ENCODE data around the gene CD320. TPM values are rescaled to one million over a fixed set of nuclear protein-coding genes. Genes with fewer than 3 reads are reported as not detected.
A peak's percentile ranks its signal among the peaks of the same experiment; 100 is the strongest.
"Not testable (repeated sequence)": the region's sequence is repeated elsewhere in the genome, so short reads cannot be mapped to it uniquely, and the experiment has no call there.

Gene CD320
- total and polyA plus RNA-seq, 2 experiments from 2014 or later, result 65.8 to 72.2 TPM

- no peaks in the 10 kb centered on the region for H3K9me2 ChIP-seq (ENCODE audit: insufficient read depth)
- 8 to 9% methylated on average over 9 to 10 of the region's 10 CpGs for WGBS, 2 experiments (ENCODE audit: low coverage in 1 of 2, low lambda C conversion rate in 2 of 2, missing lambda C conversion rate in 2 of 2)
- H3K4me3 ChIP-seq, result peak overlapping the region; percentile 56
- peaks cover 23% of the 10 kb centered on the region for H3K4me1 ChIP-seq (ENCODE audit: insufficient read depth)
- no peaks in the 10 kb centered on the region for H3K9me3 ChIP-seq (ENCODE audit: low read depth)
- H3K79me2 ChIP-seq (ENCODE audit: insufficient read depth), result no peaks in the 10 kb centered on the region
- H3K27ac ChIP-seq, result no peak overlapping the region
- peak; percentile 51 for DNase-seq
- peak overlapping the region; percentile 65 for H3K4me2 ChIP-seq (ENCODE audit: unreplicated experiment)
- in situ Hi-C loops (cut with MboI), result no loop called here
- peak overlapping the region; percentile 19 for H3K9ac ChIP-seq
- TF ChIP-seq EZH2phosphoT487 (IDR thresholded peaks at IDR 0.05; ENCODE audit: insufficient read depth, low read depth) (no peak), EZH2 (IDR thresholded peaks at IDR 0.05; ENCODE audit: insufficient read depth, poor library complexity, severe bottlenecking) (no peak)
- peak overlapping the region; percentile 50 for H2AFZ ChIP-seq
- peaks cover 21% of the 10 kb centered on the region for H3F3A ChIP-seq (ENCODE audit: insufficient read depth)
- no peaks in the 10 kb centered on the region for H3K36me3 ChIP-seq (ENCODE audit: low read depth)
- H4K20me1 ChIP-seq (ENCODE audit: insufficient read depth), result no peaks in the 10 kb centered on the region
- H3K27me3 ChIP-seq (replicated peaks; ENCODE audit: insufficient read depth), result no peaks in the 10 kb centered on the region
Observed at GRCh38 chr19:8352134-8352827, 44.1 kb upstream of the CD320 start.

GRCh38 chr19:8349629-8350372 is 41.6 kb upstream of the CD320 start:
- H3K9ac ChIP-seq; H3K4me3 ChIP-seq; H2AFZ ChIP-seq; H3K36me3 ChIP-seq (ENCODE audit: low read depth); H3K27me3 ChIP-seq (replicated peaks; ENCODE audit: insufficient read depth); H3K9me2 ChIP-seq (ENCODE audit: insufficient read depth); H3F3A ChIP-seq (ENCODE audit: insufficient read depth); H3K9me3 ChIP-seq (ENCODE audit: low read depth); in situ Hi-C loops (cut with MboI); H3K27ac ChIP-seq; DNase-seq; H3K79me2 ChIP-seq (ENCODE audit: insufficient read depth); H3K4me2 ChIP-seq (ENCODE audit: unreplicated experiment); H4K20me1 ChIP-seq (ENCODE audit: insufficient read depth): not testable (repeated sequence)
- peaks cover 12% of the 10 kb centered on the region for H3K4me1 ChIP-seq (ENCODE audit: insufficient read depth)
- WGBS, 2 experiments (ENCODE audit: low coverage in 1 of 2, low lambda C conversion rate in 2 of 2, missing lambda C conversion rate in 2 of 2), result 68 to 69% methylated on average over 7 to 8 of the region's 8 CpGs

- no peaks in the 10 kb centered on the region for H3F3A ChIP-seq (ENCODE audit: insufficient read depth)
- DNase-seq, result no peak
- H3K27me3 ChIP-seq (replicated peaks; ENCODE audit: insufficient read depth), result peaks cover 12% of the 10 kb centered on the region
- no peak overlapping the region for H3K27ac ChIP-seq
- no peaks in the 10 kb centered on the region for H3K9me3 ChIP-seq (ENCODE audit: low read depth)
- H3K36me3 ChIP-seq (ENCODE audit: low read depth), result no peaks in the 10 kb centered on the region
- no peak overlapping the region for H3K4me2 ChIP-seq (ENCODE audit: unreplicated experiment)
- no peaks in the 10 kb centered on the region for H3K79me2 ChIP-seq (ENCODE audit: insufficient read depth)
- in situ Hi-C loops (cut with MboI), result no loop called here
- no peak for TF ChIP-seq EZH2 (IDR thresholded peaks at IDR 0.05; ENCODE audit: insufficient read depth, poor library complexity, severe bottlenecking)
- peak overlapping the region; percentile 44 for H3K4me3 ChIP-seq
- no peak overlapping the region for H3K9ac ChIP-seq
- no peaks in the 10 kb centered on the region for H3K4me1 ChIP-seq (ENCODE audit: insufficient read depth)
- WGBS, 2 experiments (ENCODE audit: low coverage in 1 of 2, low lambda C conversion rate in 2 of 2, missing lambda C conversion rate in 2 of 2), result 36 to 37% methylated on average over 11 of the region's 11 CpGs
- no peaks in the 10 kb centered on the region for H4K20me1 ChIP-seq (ENCODE audit: insufficient read depth)
- H3K9me2 ChIP-seq (ENCODE audit: insufficient read depth), result no peaks in the 10 kb centered on the region
- H2AFZ ChIP-seq, result peak overlapping the region; percentile 59; the same call in 1 of the 2 replicates
Observed at GRCh38 chr19:8343483-8343844, 35.3 kb upstream of the CD320 start.

GRCh38 chr19:8342684-8343482 is 34.7 kb upstream of the CD320 start, which contains the start of gene KANK3:
TSS of gene KANK3 (minus strand) at chr19:8343262. CDS start at chr19:8337828, 5,434 bp downstream.
- no peaks in the 10 kb centered on the region for H3F3A ChIP-seq (ENCODE audit: insufficient read depth)
- DNase-seq, result peak; percentile 91

More at GRCh38 chr19:8342684-8343482, 34.7 kb upstream of the CD320 start, which contains the start of gene KANK3:
- WGBS, 2 experiments (ENCODE audit: low coverage in 1 of 2, low lambda C conversion rate in 2 of 2, missing lambda C conversion rate in 2 of 2), result 7 to 8% methylated on average over 42 to 60 of the region's 65 CpGs
- H3K4me3 ChIP-seq, result peak within 1 kb of the TSS; percentile 44
- no peaks in the 10 kb centered on the region for H3K4me1 ChIP-seq (ENCODE audit: insufficient read depth)
- no peaks in the 10 kb centered on the region for H3K79me2 ChIP-seq (ENCODE audit: insufficient read depth)
- H3K27ac ChIP-seq, result no peak within 1 kb of the TSS
- no peaks in the 10 kb centered on the region for H3K9me2 ChIP-seq (ENCODE audit: insufficient read depth)
- in situ Hi-C loops (cut with MboI), result no loop called here
- no peak within 1 kb of the TSS for H3K4me2 ChIP-seq (ENCODE audit: unreplicated experiment)
- H3K9me3 ChIP-seq (ENCODE audit: low read depth), result no peaks in the 10 kb centered on the region
- H3K9ac ChIP-seq, result no peak within 1 kb of the TSS
- no peaks in the 10 kb centered on the region for H4K20me1 ChIP-seq (ENCODE audit: insufficient read depth)
- H2AFZ ChIP-seq, result peak within 1 kb of the TSS; percentile 59; the same call in 1 of the 2 replicates
- TF ChIP-seq EZH2 (IDR thresholded peaks at IDR 0.05; ENCODE audit: insufficient read depth, poor library complexity, severe bottlenecking), result no peak
- TF ChIP-seq EZH2phosphoT487 (IDR thresholded peaks at IDR 0.05; ENCODE audit: insufficient read depth, low read depth), result no peak
- peaks cover 12% of the 10 kb centered on the region for H3K27me3 ChIP-seq (replicated peaks; ENCODE audit: insufficient read depth)
- H3K36me3 ChIP-seq (ENCODE audit: low read depth), result no peaks in the 10 kb centered on the region
